ENCODE measurements around the gene HSD17B13.
"Not testable (repeated sequence)": the region's sequence is repeated elsewhere in the genome, so short reads cannot be mapped to it uniquely, and the experiment has no call there.

HSD17B13 gene

DNA sequence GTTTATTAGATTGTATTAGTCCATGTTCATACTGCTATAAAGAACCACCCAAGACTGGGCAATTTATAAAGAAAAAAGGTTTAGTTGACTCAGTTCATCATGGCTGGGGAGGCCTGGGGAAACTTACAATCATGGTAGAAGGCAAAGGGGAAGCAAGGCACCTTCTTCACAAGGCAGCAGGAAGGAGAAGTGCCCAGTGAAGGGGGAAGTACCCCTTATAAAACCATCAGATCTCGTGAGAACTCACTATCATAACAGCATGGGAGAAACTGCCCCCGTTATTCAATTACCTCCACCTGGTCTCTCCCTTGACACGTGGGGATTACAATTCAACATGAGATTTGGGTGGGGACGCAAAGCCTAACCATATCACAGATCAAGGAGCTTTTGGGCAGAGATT, 8.1 kb upstream of the HSD17B13 start:
- H3K9me3 ChIP-seq, result peaks cover 0 to 13% (median 10%) of the 10 kb centered on the region in 3 donors
- peaks cover 0 to 13% (median 0%) of the 10 kb centered on the region in 3 donors for H3K36me3 ChIP-seq
- H3K4me3 ChIP-seq, result no peak overlapping the region
- TF ChIP-seq, protein P1, sequence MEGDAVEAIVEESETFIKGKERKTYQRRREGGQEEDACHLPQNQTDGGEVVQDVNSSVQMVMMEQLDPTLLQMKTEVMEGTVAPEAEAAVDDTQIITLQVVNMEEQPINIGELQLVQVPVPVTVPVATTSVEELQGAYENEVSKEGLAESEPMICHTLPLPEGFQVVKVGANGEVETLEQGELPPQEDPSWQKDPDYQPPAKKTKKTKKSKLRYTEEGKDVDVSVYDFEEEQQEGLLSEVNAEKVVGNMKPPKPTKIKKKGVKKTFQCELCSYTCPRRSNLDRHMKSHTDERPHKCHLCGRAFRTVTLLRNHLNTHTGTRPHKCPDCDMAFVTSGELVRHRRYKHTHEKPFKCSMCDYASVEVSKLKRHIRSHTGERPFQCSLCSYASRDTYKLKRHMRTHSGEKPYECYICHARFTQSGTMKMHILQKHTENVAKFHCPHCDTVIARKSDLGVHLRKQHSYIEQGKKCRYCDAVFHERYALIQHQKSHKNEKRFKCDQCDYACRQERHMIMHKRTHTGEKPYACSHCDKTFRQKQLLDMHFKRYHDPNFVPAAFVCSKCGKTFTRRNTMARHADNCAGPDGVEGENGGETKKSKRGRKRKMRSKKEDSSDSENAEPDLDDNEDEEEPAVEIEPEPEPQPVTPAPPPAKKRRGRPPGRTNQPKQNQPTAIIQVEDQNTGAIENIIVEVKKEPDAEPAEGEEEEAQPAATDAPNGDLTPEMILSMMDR (IDR thresholded peaks at IDR 0.05), result no peak
- H3K4me1 ChIP-seq, result no peaks in the 10 kb centered on the region
- no peaks in the 10 kb centered on the region for H3K27me3 ChIP-seq
- DNase-seq, result no peak
- intact Hi-C loops (cut with DNase I; ENCODE audit: low total_unique reads), result no loop called here
- no peak overlapping the region for H3K27ac ChIP-seq

DNA sequence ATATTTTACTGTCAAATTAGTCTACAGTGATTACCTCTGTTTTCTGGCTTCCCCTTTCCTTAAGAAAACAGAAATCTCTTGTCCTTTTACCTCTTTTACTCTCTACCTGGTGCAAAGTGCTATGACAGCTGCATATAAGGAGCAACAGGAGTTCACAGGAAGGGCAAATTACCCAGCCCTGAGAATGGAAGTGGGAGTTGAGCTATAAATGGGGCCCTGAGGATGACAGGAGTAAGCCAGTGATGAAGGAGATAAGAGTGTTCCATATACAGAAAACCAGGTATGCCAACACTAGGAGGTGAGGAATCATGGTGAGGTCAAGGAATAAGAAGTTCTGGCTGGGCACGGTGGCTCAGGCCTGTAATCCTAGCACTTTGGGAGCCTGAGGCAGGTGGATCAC, 4.5 kb upstream of the HSD17B13 start:
- Histone ChIP-seq H3K27me3 (no peaks in the 10 kb centered on the region), H3K9me3 (no peaks in the 10 kb centered on the region), H3K4me3 (no peak overlapping the region), H3K36me3 (no peaks in the 10 kb centered on the region), H3K4me1 (no peaks in the 10 kb centered on the region), H3K27ac (no peak overlapping the region)
- DNase-seq, result no peak
- intact Hi-C loops (cut with DNase I; ENCODE audit: low total_unique reads), result no loop called here
- TF ChIP-seq, protein P1 (IDR thresholded peaks at IDR 0.05), result no peak

DNA sequence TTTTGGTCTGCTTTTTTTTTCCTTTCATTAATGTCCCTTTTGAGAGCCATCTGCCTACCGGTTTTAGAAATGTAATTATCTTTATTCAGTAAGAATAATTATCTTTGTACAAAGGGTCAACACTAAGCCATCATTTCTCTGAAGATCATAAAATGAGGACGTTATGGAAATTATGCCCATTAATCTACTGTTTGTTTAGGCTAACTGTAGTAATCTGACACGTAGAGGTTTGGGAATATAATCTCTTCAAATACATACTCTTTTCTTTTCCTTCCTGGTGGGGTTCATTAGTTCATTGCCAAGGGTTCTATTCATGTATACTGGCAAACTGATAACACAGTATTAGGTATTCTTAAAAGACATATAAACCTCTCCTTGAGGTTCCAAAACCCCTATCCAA, 3.8 kb upstream of the HSD17B13 start:
- Histone ChIP-seq H3K4me3 (no peak overlapping the region), H3K4me1 (no peaks in the 10 kb centered on the region), H3K36me3 (no peaks in the 10 kb centered on the region), H3K9me3 (no peaks in the 10 kb centered on the region), H3K27ac (no peak overlapping the region), H3K27me3 (no peaks in the 10 kb centered on the region)
- intact Hi-C loops (cut with DNase I; ENCODE audit: low total_unique reads), result no loop called here
- no peak for DNase-seq
- TF ChIP-seq, protein P1 (IDR thresholded peaks at IDR 0.05), result no peak

DNA sequence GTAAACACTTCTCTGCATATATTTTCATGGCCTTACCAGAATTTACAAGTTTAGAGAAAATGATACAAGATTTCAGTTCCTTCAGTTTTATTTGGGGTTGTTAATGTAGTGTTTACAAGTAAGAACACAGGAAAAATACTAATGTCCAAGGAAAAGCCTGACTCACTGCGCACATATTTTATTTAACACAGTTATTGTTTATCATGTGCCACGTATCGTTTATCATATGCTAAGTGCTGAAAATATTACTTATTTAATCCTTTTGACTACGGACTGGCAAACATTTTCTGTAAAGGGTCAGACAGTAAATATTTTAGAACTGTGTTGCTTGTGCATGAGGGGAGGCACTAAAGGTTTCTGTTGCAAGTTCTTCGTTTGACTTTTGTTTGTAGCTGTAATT, 794 bp downstream of the HSD17B13 start:
- H3K4me3 ChIP-seq, result no peak overlapping the region
- no peaks in the 10 kb centered on the region for H3K9me3 ChIP-seq
- no peak for DNase-seq
- H3K36me3 ChIP-seq, result no peaks in the 10 kb centered on the region
- H3K4me1 ChIP-seq, result no peaks in the 10 kb centered on the region
- TF ChIP-seq, protein P1 (IDR thresholded peaks at IDR 0.05), result no peak
- H3K27ac ChIP-seq, result no peak overlapping the region
- no peaks in the 10 kb centered on the region for H3K27me3 ChIP-seq
- intact Hi-C loops (cut with DNase I; ENCODE audit: low total_unique reads), result no loop called here

DNA sequence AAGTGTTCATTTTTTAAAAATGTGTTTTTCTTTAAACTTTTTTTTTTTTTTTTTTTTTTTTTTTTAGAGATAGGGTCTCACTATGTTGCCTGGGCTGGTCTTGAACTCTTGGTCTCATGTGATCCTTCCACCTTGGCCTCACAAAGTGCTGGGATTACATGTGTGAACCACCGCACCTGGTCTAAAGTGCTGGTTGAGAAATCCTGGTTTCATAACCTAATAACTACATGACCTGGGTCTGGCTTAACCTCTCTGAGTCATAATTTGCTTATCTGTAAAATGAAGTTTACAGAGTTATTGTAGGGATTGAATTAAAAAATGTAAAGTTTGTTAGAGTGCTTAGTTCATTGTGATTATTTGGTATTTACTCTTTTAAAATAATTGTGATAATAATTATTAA, 5.2 kb downstream of the HSD17B13 start:
- no peak overlapping the region for H3K27ac ChIP-seq
- H3K36me3 ChIP-seq, result no peaks in the 10 kb centered on the region
- intact Hi-C loops (cut with DNase I; ENCODE audit: low total_unique reads), result no loop called here
- no peaks in the 10 kb centered on the region for H3K4me1 ChIP-seq
- DNase-seq, result no peak
- no peaks in the 10 kb centered on the region for H3K9me3 ChIP-seq
- no peak overlapping the region for H3K4me3 ChIP-seq
- TF ChIP-seq, protein P1 (IDR thresholded peaks at IDR 0.05), result no peak
- H3K27me3 ChIP-seq, result no peaks in the 10 kb centered on the region

DNA sequence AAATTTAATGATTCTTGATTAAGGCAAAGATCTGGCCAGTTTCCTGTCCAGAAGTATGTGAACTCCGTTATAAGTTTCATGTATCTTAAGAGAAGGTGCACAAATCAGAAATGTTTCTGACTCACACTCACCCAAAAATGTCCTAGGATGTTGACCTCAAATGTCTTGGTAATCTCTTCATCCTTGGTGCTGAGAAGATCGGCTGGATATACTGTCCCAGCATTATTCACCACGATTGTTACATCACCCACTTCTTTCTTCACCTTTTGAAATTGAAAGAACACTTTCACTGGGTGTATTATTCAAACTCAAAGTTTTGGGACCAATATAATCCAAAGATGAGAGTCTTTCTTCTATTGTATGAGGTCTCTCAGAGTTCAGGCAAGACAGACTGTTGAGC, 5.7 kb downstream of the HSD17B13 start:
- no peak for DNase-seq
- H3K36me3 ChIP-seq, result no peaks in the 10 kb centered on the region
- H3K9me3 ChIP-seq, result no peaks in the 10 kb centered on the region
- TF ChIP-seq, protein P1 (IDR thresholded peaks at IDR 0.05), result no peak
- H3K27me3 ChIP-seq, result no peaks in the 10 kb centered on the region
- intact Hi-C loops (cut with DNase I; ENCODE audit: low total_unique reads), result no loop called here
- H3K4me3 ChIP-seq, result no peak overlapping the region
- H3K4me1 ChIP-seq, result no peaks in the 10 kb centered on the region
- no peak overlapping the region for H3K27ac ChIP-seq

DNA sequence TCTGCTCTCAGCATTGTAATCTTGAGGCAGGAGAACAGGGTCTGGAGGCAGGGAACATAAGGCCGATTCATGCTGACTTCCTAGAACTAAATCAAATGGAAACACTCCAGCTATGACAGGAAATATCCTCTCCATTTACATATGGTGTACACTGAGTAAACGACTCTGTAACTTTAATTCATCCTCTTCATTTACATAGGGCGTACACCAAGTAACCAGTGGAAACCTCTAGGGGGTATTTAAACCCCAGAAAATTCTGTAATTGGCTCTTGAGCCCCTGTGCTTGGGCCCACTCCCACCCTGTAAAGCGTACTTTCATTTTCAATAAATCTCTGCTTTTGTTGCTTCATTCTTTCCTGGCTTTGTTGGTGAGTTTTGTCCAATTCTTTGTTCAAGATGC, 7.7 kb downstream of the HSD17B13 start:
- intact Hi-C loops (cut with DNase I; ENCODE audit: low total_unique reads); DNase-seq; H3K27ac ChIP-seq: not testable (repeated sequence)

More for the DNA sequence above, 7.7 kb downstream of the HSD17B13 start:
- H3K9me3 ChIP-seq, H3K36me3 ChIP-seq, H3K27me3 ChIP-seq, H3K4me1 ChIP-seq, H3K4me3 ChIP-seq: not testable (repeated sequence)
